GM12878 (cell line): ENCODE measurements around the gene TRAPPC6A. TPM values are rescaled to one million over a fixed set of nuclear protein-coding genes. Genes with fewer than 3 reads are reported as not detected.

Experiments
- DPF2 ChIP-seq: fragments of 450-650 bp; IDR thresholded peaks from 2 replicates; pipeline ENCODE4 v1.6.1; 2017; ENCODE audit warnings: mild to moderate bottlenecking
- EGR1 ChIP-seq, 2 experiments: IDR thresholded peaks; 1 replicate in 1 of 2; 2 replicates in 1 of 2; pipeline ENCODE4 v1.6.1; 2011 to 2012; ENCODE audit warnings: low read depth in 2 of 2, low read length in 2 of 2, borderline replicate concordance in 1 of 2, mild to moderate bottlenecking in 1 of 2, moderate library complexity in 1 of 2
- HCFC1 ChIP-seq: fragments of 150-350 bp; IDR thresholded peaks from 2 replicates; pipeline ENCODE4 v1.6.1; 2014; ENCODE audit warnings: low read length
- IRF4 ChIP-seq: IDR thresholded peaks from 2 replicates; pipeline ENCODE4 v1.6.1; 2011; ENCODE audit warnings: low read depth, low read length
- KLF5 ChIP-seq: fragments of 450-650 bp; IDR thresholded peaks from 2 replicates; pipeline ENCODE4 v1.6.1; 2014; ENCODE audit warnings: mild to moderate bottlenecking; ENCODE audit not compliant: partially characterized antibody
- MTA2 ChIP-seq: fragments of 450-650 bp; IDR thresholded peaks from 2 replicates; pipeline ENCODE4 v1.6.1; 2016; ENCODE audit warnings: low read depth, mild to moderate bottlenecking, moderate library complexity
- PML ChIP-seq: IDR thresholded peaks from 2 replicates; pipeline ENCODE4 v1.6.1; 2012; ENCODE audit warnings: low read length, inconsistent platforms
- STAT1 ChIP-seq: fragments of 450-650 bp; conservative IDR thresholded peaks from 2 replicates; pipeline ENCODE4 v1.6.1; 2014; ENCODE audit warnings: antibody characterized with exemption, mild to moderate bottlenecking
- STAT3 ChIP-seq: IDR thresholded peaks from 2 replicates; pipeline ENCODE4 v1.6.1; 2011; ENCODE audit warnings: low read depth, low read length, improper control_type of control experiment
- WRNIP1 ChIP-seq: IDR thresholded peaks from 2 replicates; pipeline ENCODE4 v1.6.1; 2011; ENCODE audit warnings: low read depth, low read length, improper control_type of control experiment, borderline replicate concordance
- ZNF274 ChIP-seq: IDR thresholded peaks from one replicate; pipeline ENCODE4 v1.8.0; 2011; ENCODE audit not compliant: insufficient read length, insufficient read depth
- polyA plus RNA-seq, 11 experiments: library from polyadenylated mRNA; depleted of rRNA in 4 of 11; unstranded in 6 of 11; stranded (reverse) in 5 of 11; fragments of >200 nt; fragmentation: Nextera tagmentation in 4 of 11; fragmentation: Illumina TruSeq in 1 of 11; extraction: Ambion mirVana in 4 of 11; extraction: Trizol in 1 of 11; gene quantifications; 1 replicate in 1 of 11; 2 replicates in 10 of 11; pipeline versions ENCODE4 v1.2.1 to v1.2.3, GENCODE V29; 2011 to 2016; ENCODE audit warnings: inconsistent platforms in 2 of 11, missing spikeins in 2 of 11, low read depth in 1 of 11
- total RNA-seq, 4 experiments: library from RNA; depleted of rRNA in 3 of 4; stranded (reverse); fragments of >200 nt in 3 of 4; fragmentation: Illumina TruSeq in 1 of 4; extraction: Trizol in 1 of 4; gene quantifications; 2 replicates each; pipeline versions ENCODE4 v1.2.1 to v1.2.3, GENCODE V29; 2013 to 2021
- TF ChIP-seq, protein P1 (sequence below): fragments of 450-650 bp; IDR thresholded peaks from 2 replicates; pipeline ENCODE4 v1.6.1; 2016; ENCODE audit warnings: mild to moderate bottlenecking
- TF ChIP-seq, protein P2 (sequence below): fragments of 450-650 bp; IDR thresholded peaks from 2 replicates; pipeline ENCODE4 v1.6.1; 2017; ENCODE audit warnings: mild to moderate bottlenecking, moderate library complexity
- TF ChIP-seq, protein P3 (sequence below): IDR thresholded peaks from 2 replicates; pipeline ENCODE4 v1.6.1; 2012; ENCODE audit warnings: low read depth, low read length, improper control_type of control experiment
- TF ChIP-seq, protein P4 (sequence below): fragments of 450-650 bp; IDR thresholded peaks from 2 replicates; pipeline ENCODE4 v1.6.1; 2016; ENCODE audit warnings: mild to moderate bottlenecking, moderate library complexity, borderline replicate concordance
- TF ChIP-seq, protein P5 (sequence below): fragments of 450-650 bp; formaldehyde crosslinking; IDR thresholded peaks from 2 replicates; pipeline ENCODE4 v1.5.0; 2022; ENCODE audit warnings: mild to moderate bottlenecking, missing genetic modification characterization

The TRAPPC6A gene
- total and polyA plus RNA-seq, 10 of the 15 experiments (the other 5 are each of a cell fraction or from before 2014, with no cell fraction given): 1.8 to 83.9 (median 35.8) TPM

DNA sequence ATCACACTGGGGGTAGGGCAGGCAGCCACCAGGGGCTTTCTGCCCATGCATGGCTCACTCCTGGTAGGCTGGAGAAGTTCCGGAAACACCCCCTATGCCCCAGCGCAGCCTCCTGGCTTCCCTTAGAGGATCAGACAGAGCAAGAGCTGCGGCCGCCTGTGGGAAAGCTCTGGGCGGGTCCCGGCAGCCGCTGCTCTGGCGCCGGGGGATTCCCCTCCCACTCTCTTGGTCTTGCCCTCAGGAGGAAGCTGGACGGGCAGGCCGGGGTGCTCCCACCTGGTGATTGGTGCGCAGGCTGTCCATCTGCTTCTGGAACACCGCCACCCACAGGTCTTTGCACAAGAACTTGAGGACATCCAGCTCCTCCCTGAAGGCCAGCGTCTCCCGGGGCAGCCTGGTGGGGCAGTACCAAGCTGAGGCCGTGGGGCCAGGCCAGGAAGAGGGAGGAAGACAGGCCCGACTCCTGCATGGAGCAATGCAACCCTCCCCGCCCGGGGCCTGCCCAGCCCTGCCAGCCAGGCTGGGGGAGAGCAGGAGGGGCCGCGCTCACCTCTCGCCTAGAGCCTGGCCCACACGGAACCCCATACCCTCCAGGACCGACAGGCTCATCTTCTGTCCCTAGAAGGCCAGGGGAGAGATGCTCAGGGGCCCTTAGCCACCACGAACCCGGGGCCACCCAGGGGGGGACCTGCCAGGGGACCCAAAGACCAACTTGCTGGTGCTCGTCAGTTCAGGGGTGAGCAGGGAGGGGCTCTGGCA, 13.3 kb downstream of the TRAPPC6A start (continued):
- TF ChIP-seq, protein P1, sequence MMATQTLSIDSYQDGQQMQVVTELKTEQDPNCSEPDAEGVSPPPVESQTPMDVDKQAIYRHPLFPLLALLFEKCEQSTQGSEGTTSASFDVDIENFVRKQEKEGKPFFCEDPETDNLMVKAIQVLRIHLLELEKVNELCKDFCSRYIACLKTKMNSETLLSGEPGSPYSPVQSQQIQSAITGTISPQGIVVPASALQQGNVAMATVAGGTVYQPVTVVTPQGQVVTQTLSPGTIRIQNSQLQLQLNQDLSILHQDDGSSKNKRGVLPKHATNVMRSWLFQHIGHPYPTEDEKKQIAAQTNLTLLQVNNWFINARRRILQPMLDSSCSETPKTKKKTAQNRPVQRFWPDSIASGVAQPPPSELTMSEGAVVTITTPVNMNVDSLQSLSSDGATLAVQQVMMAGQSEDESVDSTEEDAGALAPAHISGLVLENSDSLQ: peak; percentile 95
- peak in 1 of 2 experiments; percentile 65; a peak in 1 of 3 replicates for TF ChIP-seq EGR1 (IDR thresholded peaks at IDR 0.05; ENCODE audit: borderline replicate concordance in 1 of 2, low read depth in 2 of 2, low read length in 2 of 2)
- TF ChIP-seq, protein P2, sequence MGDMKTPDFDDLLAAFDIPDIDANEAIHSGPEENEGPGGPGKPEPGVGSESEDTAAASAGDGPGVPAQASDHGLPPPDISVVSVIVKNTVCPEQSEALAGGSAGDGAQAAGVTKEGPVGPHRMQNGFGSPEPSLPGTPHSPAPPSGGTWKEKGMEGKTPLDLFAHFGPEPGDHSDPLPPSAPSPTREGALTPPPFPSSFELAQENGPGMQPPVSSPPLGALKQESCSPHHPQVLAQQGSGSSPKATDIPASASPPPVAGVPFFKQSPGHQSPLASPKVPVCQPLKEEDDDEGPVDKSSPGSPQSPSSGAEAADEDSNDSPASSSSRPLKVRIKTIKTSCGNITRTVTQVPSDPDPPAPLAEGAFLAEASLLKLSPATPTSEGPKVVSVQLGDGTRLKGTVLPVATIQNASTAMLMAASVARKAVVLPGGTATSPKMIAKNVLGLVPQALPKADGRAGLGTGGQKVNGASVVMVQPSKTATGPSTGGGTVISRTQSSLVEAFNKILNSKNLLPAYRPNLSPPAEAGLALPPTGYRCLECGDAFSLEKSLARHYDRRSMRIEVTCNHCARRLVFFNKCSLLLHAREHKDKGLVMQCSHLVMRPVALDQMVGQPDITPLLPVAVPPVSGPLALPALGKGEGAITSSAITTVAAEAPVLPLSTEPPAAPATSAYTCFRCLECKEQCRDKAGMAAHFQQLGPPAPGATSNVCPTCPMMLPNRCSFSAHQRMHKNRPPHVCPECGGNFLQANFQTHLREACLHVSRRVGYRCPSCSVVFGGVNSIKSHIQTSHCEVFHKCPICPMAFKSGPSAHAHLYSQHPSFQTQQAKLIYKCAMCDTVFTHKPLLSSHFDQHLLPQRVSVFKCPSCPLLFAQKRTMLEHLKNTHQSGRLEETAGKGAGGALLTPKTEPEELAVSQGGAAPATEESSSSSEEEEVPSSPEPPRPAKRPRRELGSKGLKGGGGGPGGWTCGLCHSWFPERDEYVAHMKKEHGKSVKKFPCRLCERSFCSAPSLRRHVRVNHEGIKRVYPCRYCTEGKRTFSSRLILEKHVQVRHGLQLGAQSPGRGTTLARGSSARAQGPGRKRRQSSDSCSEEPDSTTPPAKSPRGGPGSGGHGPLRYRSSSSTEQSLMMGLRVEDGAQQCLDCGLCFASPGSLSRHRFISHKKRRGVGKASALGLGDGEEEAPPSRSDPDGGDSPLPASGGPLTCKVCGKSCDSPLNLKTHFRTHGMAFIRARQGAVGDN: 0 out of 2 replicates have a peak, but pooled peaks have one; percentile 43
- TF ChIP-seq IRF4: no peak
- TF ChIP-seq STAT3: no peak
- TF ChIP-seq, protein P3, sequence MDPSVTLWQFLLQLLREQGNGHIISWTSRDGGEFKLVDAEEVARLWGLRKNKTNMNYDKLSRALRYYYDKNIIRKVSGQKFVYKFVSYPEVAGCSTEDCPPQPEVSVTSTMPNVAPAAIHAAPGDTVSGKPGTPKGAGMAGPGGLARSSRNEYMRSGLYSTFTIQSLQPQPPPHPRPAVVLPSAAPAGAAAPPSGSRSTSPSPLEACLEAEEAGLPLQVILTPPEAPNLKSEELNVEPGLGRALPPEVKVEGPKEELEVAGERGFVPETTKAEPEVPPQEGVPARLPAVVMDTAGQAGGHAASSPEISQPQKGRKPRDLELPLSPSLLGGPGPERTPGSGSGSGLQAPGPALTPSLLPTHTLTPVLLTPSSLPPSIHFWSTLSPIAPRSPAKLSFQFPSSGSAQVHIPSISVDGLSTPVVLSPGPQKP: no peak
- no peak for TF ChIP-seq ZNF274
- TF ChIP-seq, protein P4, sequence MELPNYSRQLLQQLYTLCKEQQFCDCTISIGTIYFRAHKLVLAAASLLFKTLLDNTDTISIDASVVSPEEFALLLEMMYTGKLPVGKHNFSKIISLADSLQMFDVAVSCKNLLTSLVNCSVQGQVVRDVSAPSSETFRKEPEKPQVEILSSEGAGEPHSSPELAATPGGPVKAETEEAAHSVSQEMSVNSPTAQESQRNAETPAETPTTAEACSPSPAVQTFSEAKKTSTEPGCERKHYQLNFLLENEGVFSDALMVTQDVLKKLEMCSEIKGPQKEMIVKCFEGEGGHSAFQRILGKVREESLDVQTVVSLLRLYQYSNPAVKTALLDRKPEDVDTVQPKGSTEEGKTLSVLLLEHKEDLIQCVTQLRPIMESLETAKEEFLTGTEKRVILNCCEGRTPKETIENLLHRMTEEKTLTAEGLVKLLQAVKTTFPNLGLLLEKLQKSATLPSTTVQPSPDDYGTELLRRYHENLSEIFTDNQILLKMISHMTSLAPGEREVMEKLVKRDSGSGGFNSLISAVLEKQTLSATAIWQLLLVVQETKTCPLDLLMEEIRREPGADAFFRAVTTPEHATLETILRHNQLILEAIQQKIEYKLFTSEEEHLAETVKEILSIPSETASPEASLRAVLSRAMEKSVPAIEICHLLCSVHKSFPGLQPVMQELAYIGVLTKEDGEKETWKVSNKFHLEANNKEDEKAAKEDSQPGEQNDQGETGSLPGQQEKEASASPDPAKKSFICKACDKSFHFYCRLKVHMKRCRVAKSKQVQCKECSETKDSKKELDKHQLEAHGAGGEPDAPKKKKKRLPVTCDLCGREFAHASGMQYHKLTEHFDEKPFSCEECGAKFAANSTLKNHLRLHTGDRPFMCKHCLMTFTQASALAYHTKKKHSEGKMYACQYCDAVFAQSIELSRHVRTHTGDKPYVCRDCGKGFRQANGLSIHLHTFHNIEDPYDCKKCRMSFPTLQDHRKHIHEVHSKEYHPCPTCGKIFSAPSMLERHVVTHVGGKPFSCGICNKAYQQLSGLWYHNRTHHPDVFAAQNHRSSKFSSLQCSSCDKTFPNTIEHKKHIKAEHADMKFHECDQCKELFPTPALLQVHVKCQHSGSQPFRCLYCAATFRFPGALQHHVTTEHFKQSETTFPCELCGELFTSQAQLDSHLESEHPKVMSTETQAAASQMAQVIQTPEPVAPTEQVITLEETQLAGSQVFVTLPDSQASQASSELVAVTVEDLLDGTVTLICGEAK: no peak
- TF ChIP-seq WRNIP1: no peak
- TF ChIP-seq KLF5: no peak
- no peak for TF ChIP-seq MTA2
- no peak for TF ChIP-seq PML
- no peak for TF ChIP-seq STAT1
- TF ChIP-seq HCFC1: no peak
- no peak for TF ChIP-seq DPF2
- TF ChIP-seq, protein P5, sequence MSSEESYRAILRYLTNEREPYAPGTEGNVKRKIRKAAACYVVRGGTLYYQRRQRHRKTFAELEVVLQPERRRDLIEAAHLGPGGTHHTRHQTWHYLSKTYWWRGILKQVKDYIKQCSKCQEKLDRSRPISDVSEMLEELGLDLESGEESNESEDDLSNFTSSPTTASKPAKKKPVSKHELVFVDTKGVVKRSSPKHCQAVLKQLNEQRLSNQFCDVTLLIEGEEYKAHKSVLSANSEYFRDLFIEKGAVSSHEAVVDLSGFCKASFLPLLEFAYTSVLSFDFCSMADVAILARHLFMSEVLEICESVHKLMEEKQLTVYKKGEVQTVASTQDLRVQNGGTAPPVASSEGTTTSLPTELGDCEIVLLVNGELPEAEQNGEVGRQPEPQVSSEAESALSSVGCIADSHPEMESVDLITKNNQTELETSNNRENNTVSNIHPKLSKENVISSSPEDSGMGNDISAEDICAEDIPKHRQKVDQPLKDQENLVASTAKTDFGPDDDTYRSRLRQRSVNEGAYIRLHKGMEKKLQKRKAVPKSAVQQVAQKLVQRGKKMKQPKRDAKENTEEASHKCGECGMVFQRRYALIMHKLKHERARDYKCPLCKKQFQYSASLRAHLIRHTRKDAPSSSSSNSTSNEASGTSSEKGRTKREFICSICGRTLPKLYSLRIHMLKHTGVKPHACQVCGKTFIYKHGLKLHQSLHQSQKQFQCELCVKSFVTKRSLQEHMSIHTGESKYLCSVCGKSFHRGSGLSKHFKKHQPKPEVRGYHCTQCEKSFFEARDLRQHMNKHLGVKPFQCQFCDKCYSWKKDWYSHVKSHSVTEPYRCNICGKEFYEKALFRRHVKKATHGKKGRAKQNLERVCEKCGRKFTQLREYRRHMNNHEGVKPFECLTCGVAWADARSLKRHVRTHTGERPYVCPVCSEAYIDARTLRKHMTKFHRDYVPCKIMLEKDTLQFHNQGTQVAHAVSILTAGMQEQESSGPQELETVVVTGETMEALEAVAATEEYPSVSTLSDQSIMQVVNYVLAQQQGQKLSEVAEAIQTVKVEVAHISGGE (CRISPR knock-in tag): no peak
